ENCODE measurements around the gene YTHDC1.

YTHDC1 gene

DNA sequence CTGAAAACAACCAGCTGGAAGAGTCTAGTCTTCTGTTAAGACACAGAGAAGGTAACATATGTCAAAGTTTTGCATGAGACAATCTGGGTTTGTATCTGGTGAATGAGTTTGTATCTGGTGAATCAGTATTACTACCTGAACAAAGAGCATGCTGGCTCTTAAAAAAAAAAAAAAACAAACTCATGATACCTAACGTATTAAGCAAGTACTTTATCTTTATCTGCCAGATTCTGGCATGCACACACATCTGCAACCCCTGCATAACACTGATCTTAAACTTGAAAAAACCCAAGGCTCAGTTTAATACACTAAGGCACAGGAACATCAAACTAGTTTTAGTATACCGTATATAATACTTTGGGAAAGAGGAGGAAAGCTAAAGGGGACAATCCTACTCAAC lies 5.8 kb downstream of the YTHDC1 start:
- DNase-seq (ENCODE audit: low spot score) = no peak
- TF ChIP-seq, protein P1, sequence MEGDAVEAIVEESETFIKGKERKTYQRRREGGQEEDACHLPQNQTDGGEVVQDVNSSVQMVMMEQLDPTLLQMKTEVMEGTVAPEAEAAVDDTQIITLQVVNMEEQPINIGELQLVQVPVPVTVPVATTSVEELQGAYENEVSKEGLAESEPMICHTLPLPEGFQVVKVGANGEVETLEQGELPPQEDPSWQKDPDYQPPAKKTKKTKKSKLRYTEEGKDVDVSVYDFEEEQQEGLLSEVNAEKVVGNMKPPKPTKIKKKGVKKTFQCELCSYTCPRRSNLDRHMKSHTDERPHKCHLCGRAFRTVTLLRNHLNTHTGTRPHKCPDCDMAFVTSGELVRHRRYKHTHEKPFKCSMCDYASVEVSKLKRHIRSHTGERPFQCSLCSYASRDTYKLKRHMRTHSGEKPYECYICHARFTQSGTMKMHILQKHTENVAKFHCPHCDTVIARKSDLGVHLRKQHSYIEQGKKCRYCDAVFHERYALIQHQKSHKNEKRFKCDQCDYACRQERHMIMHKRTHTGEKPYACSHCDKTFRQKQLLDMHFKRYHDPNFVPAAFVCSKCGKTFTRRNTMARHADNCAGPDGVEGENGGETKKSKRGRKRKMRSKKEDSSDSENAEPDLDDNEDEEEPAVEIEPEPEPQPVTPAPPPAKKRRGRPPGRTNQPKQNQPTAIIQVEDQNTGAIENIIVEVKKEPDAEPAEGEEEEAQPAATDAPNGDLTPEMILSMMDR (IDR thresholded peaks at IDR 0.05; ENCODE audit: extremely low read depth, missing control alignments) = no peak

DNA sequence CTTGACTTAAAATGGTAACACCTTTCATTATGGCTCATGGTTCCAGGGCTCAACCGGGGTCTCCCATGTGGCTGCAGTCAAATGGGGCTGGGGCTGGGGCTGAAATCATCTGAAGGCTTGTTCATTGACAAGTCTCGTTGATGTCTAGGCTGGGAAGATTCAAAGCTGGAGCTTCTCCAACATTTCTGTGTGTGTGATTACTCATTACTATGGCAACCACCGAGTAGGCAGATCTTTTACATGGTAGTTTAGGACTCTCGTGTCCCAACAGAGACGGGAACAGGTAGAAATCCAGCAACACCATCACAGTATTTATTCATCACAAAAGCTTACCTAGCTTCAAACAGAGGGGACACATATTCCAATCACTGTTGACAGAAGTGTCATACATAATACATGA lies 7.8 kb downstream of the YTHDC1 start:
- DNase-seq (ENCODE audit: low spot score) = no peak
- TF ChIP-seq, protein P1 (IDR thresholded peaks at IDR 0.05; ENCODE audit: extremely low read depth, missing control alignments) = no peak

DNA sequence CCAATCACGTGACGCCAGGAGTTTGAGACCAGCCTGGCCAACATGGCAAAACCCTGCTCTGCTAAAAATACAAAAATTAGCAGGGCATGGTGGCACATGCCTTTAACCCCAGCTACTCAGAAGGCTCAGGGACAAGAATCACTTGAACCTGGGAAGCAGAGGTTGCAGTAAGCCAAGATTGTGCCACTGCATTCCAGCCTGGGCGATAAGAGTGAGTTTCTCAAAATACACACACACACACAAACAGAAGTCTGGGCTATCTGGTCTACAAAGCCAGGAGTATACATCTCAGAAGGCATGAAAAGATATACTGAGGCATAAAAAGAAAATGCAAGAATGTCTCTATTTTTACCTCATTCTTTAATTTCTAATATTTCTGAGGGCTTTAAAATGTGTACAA lies 11.3 kb downstream of the YTHDC1 start:
- DNase-seq (ENCODE audit: low spot score) = no peak
- TF ChIP-seq, protein P1 (IDR thresholded peaks at IDR 0.05; ENCODE audit: extremely low read depth, missing control alignments) = no peak

DNA sequence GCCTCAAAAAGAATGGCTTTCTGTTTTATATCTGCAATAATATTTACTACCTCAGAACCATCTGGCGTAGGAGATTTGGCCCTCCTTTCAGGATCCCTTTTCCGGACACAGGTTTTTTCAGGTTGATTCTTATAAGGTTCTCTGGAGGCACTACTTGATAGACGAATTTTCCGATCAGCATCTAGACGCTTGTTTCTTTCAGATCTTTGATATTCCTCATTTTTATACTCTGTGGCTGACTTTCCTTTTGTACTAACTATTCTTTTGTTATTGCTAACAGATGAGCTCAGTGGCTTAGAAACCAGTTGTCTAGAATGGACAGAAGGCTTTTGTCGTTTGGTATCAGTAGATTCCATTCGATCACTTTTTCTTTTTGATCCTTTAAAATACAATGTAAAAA lies 12.4 kb downstream of the YTHDC1 start:
- DNase-seq (ENCODE audit: low spot score) = no peak
- TF ChIP-seq, protein P1 (IDR thresholded peaks at IDR 0.05; ENCODE audit: extremely low read depth, missing control alignments) = no peak

DNA sequence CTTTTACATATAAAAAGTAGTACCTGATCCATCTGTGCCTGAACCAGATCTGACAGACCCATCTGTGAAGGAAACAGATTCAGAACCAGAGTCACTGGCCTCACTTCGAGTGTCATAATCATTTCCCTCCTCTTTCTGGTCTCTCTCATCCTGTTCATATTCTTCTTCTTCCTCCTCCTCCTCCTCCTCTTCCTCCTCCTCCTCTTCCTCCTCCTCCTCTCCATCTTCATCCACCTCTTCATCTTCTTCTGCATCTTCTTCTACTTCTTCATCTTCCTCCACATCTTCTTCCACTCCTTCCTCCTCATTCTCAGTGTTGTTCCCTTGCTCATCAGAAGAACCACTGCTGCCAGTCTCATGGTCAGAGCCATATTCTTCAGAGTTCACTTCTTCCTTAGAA lies 12.9 kb downstream of the YTHDC1 start:
- TF ChIP-seq, protein P1 (IDR thresholded peaks at IDR 0.05; ENCODE audit: extremely low read depth, missing control alignments) = no peak
- no peak for DNase-seq (ENCODE audit: low spot score)

DNA sequence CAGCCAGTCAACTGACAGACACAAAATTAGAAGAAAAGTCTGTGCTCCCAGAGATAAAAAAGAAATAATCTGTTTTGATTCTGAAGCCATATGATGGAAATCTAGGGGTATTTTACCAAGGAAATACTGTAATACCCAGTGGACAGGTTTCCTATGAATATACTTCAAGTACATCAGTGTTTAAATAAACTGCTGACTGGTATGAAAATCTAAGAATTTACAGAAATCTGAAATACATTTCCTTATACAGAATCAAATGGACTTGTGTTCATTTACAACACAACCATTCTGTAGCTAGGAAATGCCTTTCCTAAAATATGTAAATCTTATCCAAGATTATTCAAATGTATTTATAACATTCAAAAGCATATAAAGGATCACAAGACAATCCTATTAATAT lies 13.4 kb downstream of the YTHDC1 start:
- TF ChIP-seq, protein P1 (IDR thresholded peaks at IDR 0.05; ENCODE audit: extremely low read depth, missing control alignments) = no peak
- no peak for DNase-seq (ENCODE audit: low spot score)

DNA sequence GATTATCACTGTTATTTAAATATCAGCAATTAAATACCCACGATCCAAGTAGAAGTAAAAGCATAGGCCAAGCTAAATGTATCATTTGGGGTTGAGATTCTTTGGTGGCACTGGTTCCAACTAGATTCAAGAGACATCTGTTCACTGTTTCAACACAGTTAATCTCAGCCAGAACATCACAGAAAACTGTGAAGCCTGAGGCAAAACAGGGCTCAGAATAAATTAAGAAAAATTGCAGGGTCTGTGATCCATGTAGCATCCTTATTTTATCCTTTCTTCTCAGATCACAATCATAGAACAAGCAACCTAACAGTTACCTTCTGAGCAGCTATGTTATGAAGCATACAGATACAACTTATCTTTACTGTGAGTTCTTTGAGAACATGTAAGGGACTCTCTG lies 23.7 kb downstream of the YTHDC1 start:
- DNase-seq (ENCODE audit: low spot score) = no peak
- TF ChIP-seq, protein P1 (IDR thresholded peaks at IDR 0.05; ENCODE audit: extremely low read depth, missing control alignments) = no peak

Data from GM20000 (cell line).